Stimulated activated CD4-positive, alpha-beta T cell treated with anti-CD3 and anti-CD28 coated beads, Interleukin-1b, Interleukin-23, amount 100 ng/mL, for 4 hours (primary cell): ENCODE results near the gene PANK1.

Experiments
- DNase-seq, 2 donors: peaks; one replicate each; pipeline ENCODE4 v3.0.0-alpha.2; 2020; ENCODE audit warnings: low read depth in 2 of 2

The PANK1 gene

GRCh38 chr10:89644967-89645741 is at the start of gene PANK1:
PANK1 (minus strand) TSS chr10:89645242; CDS start chr10:89644891, 351 bp downstream.
- DNase-seq = peak; percentile 38 to 64

GRCh38 chr10:89693176-89693575 is 48.1 kb upstream of the PANK1 start:
- DNase-seq = no peak

- DNase-seq = no peak
Observed at GRCh38 chr10:89692416-89692815, 47.4 kb upstream of the PANK1 start.

GRCh38 chr10:89690027-89690426 is 45.0 kb upstream of the PANK1 start:
- DNase-seq = no peak

- DNase-seq = no peak
Observed at GRCh38 chr10:89685936-89686335, 40.9 kb upstream of the PANK1 start.

GRCh38 chr10:89684604-89685003 is 39.6 kb upstream of the PANK1 start:
- no peak for DNase-seq

GRCh38 chr10:89683883-89684282 is 38.8 kb upstream of the PANK1 start:
- no peak for DNase-seq

GRCh38 chr10:89679986-89680385 is 34.9 kb upstream of the PANK1 start:
- no peak for DNase-seq

- no peak for DNase-seq
Observed at GRCh38 chr10:89677341-89677740, 32.3 kb upstream of the PANK1 start.

GRCh38 chr10:89670926-89671325 is 25.9 kb upstream of the PANK1 start:
- DNase-seq = no peak

- DNase-seq = no peak
Observed at GRCh38 chr10:89669985-89670384, 24.9 kb upstream of the PANK1 start.

GRCh38 chr10:89668386-89669071 is 23.5 kb upstream of the PANK1 start:
- no peak for DNase-seq

- DNase-seq = no peak
Observed at GRCh38 chr10:89666138-89666537, 21.1 kb upstream of the PANK1 start.

- no peak for DNase-seq
Observed at GRCh38 chr10:89665302-89665701, 20.3 kb upstream of the PANK1 start.

GRCh38 chr10:89664203-89664602 is 19.2 kb upstream of the PANK1 start:
- no peak for DNase-seq

- no peak for DNase-seq
Observed at GRCh38 chr10:89663144-89663543, 18.1 kb upstream of the PANK1 start.

GRCh38 chr10:89662596-89662995 is 17.6 kb upstream of the PANK1 start:
- DNase-seq = no peak

GRCh38 chr10:89659143-89660131 is 14.4 kb upstream of the PANK1 start:
- no peak for DNase-seq

GRCh38 chr10:89657302-89657701 is 12.3 kb upstream of the PANK1 start:
- no peak for DNase-seq

- no peak for DNase-seq
Observed at GRCh38 chr10:89655722-89656121, 10.7 kb upstream of the PANK1 start.

GRCh38 chr10:89653410-89653869 is 8.4 kb upstream of the PANK1 start:
- DNase-seq = no peak

- DNase-seq = no peak
Observed at GRCh38 chr10:89652806-89653370, 7.8 kb upstream of the PANK1 start.
